ENCODE measurements around the gene GRM4.

GRM4 gene

GRCh38 chr6:34082348-34082747 is 63.5 kb downstream of the GRM4 start:
- no peak for DNase-seq

- DNase-seq, result no peak
Measured at GRCh38 chr6:34080357-34080756, 65.5 kb downstream of the GRM4 start.

GRCh38 chr6:34079899-34080298 is 66.0 kb downstream of the GRM4 start:
- DNase-seq, result no peak

- no peak for DNase-seq
Measured at GRCh38 chr6:34075906-34076305, 70.0 kb downstream of the GRM4 start.

- no peak for DNase-seq
Measured at GRCh38 chr6:34074064-34074742, 71.7 kb downstream of the GRM4 start.

GRCh38 chr6:34073540-34073939 is 72.3 kb downstream of the GRM4 start:
- DNase-seq, result no peak

GRCh38 chr6:34072727-34073126 is 73.2 kb downstream of the GRM4 start:
- no peak for DNase-seq

- DNase-seq, result no peak
Measured at GRCh38 chr6:34071884-34072379, 74.0 kb downstream of the GRM4 start.

GRCh38 chr6:34071136-34071883 is 74.6 kb downstream of the GRM4 start:
- no peak for DNase-seq

- DNase-seq, result no peak
Measured at GRCh38 chr6:34070315-34071135, 75.4 kb downstream of the GRM4 start.

GRCh38 chr6:34068462-34069044 is 77.3 kb downstream of the GRM4 start:
- no peak for DNase-seq

GRCh38 chr6:34067814-34068213 is 78.1 kb downstream of the GRM4 start:
- no peak for DNase-seq

- DNase-seq, result no peak
Measured at GRCh38 chr6:34066772-34067770, 78.8 kb downstream of the GRM4 start.

GRCh38 chr6:34066218-34066571 is 79.7 kb downstream of the GRM4 start:
- DNase-seq, result no peak

- no peak for DNase-seq
Measured at GRCh38 chr6:34065466-34066217, 80.2 kb downstream of the GRM4 start.

GRCh38 chr6:34064675-34065074 is 81.2 kb downstream of the GRM4 start:
- DNase-seq, result no peak

GRCh38 chr6:34063651-34064050 is 82.2 kb downstream of the GRM4 start:
- DNase-seq, result no peak

- no peak for DNase-seq
Measured at GRCh38 chr6:34062815-34063214, 83.1 kb downstream of the GRM4 start.

- DNase-seq, result no peak
Measured at GRCh38 chr6:34062156-34062555, 83.7 kb downstream of the GRM4 start.

- no peak for DNase-seq
Measured at GRCh38 chr6:34061348-34061747, 84.5 kb downstream of the GRM4 start.

- DNase-seq, result no peak
Measured at GRCh38 chr6:34059914-34060313, 86.0 kb downstream of the GRM4 start.
